NB4 (cell line): ENCODE data around the gene WDR5B.

Experiments
- DNase-seq: peaks from one replicate; pipeline ENCODE4 v3.0.0; 2010; ENCODE audit warnings: low read depth
- H3K4me3 ChIP-seq: one replicate; pipeline ENCODE4 v1.5.1; 2011; ENCODE audit warnings: mild to moderate bottlenecking, low read depth, low read length, moderate library complexity
- MYC ChIP-seq: IDR thresholded peaks from 2 replicates; pipeline ENCODE4 v1.6.1; 2011; ENCODE audit warnings: low read depth, low read length
- POLR2A ChIP-seq: IDR thresholded peaks from 2 replicates; pipeline ENCODE4 v1.6.1; 2011; ENCODE audit warnings: mild to moderate bottlenecking; ENCODE audit not compliant: insufficient read length; ENCODE audit errors: extremely low read depth
- TF ChIP-seq, protein P1 (sequence below): IDR thresholded peaks from one replicate; pipeline ENCODE4 v1.5.1; 2012; ENCODE audit warnings: low read depth, low read length
- TF ChIP-seq, protein P2 (sequence below): IDR thresholded peaks from 2 replicates; pipeline ENCODE4 v1.6.1; 2011; ENCODE audit warnings: low read depth, low read length

Gene WDR5B

DNA sequence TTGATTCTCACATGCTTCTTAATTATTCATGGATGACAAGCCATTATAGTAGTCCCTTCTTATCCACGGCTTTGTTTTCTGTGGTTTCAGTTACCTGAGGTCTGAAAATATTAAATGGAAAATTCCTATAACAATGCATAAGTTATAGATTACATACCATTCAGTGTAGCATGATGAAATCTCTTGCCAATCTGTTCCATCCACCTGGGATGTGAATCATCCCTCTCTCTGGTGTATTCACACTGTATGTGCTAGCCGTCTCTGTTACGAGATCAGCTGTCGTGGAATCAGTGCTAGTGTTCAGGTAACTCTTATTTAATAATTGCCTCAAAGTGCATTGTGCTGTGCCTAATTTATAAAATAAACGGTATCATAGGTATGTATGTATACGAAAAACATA is 5.2 kb downstream of the WDR5B start:
- no peak overlapping the region for H3K4me3 ChIP-seq
- TF ChIP-seq, protein P1, sequence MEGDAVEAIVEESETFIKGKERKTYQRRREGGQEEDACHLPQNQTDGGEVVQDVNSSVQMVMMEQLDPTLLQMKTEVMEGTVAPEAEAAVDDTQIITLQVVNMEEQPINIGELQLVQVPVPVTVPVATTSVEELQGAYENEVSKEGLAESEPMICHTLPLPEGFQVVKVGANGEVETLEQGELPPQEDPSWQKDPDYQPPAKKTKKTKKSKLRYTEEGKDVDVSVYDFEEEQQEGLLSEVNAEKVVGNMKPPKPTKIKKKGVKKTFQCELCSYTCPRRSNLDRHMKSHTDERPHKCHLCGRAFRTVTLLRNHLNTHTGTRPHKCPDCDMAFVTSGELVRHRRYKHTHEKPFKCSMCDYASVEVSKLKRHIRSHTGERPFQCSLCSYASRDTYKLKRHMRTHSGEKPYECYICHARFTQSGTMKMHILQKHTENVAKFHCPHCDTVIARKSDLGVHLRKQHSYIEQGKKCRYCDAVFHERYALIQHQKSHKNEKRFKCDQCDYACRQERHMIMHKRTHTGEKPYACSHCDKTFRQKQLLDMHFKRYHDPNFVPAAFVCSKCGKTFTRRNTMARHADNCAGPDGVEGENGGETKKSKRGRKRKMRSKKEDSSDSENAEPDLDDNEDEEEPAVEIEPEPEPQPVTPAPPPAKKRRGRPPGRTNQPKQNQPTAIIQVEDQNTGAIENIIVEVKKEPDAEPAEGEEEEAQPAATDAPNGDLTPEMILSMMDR, result no peak
- TF ChIP-seq POLR2A (no peak), MYC (no peak)
- TF ChIP-seq, protein P2, sequence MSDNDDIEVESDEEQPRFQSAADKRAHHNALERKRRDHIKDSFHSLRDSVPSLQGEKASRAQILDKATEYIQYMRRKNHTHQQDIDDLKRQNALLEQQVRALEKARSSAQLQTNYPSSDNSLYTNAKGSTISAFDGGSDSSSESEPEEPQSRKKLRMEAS, result no peak
- no peak for DNase-seq

DNA sequence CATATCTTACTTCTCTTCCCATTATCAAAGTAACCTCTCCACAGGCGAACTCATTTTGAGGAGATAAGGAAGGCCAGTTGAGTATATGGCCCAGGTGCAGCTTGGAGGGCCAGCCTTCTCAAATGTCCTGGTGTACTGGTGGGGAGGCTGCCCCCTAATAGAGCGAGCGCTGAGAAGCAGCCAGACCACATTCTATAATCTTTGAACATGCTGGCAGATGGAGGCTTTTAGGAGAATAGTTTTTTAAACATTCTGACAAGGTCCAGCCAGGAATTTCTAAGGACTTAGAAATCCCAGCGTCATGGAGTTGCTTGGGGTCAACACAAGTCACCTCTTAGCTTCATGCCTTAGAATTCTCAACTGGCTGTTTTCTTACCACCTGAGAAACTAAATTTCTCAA is 5.8 kb downstream of the WDR5B start:
- H3K4me3 ChIP-seq, result no peak overlapping the region
- TF ChIP-seq, protein P2, result no peak
- TF ChIP-seq MYC (no peak), POLR2A (no peak)
- TF ChIP-seq, protein P1, result no peak

DNA sequence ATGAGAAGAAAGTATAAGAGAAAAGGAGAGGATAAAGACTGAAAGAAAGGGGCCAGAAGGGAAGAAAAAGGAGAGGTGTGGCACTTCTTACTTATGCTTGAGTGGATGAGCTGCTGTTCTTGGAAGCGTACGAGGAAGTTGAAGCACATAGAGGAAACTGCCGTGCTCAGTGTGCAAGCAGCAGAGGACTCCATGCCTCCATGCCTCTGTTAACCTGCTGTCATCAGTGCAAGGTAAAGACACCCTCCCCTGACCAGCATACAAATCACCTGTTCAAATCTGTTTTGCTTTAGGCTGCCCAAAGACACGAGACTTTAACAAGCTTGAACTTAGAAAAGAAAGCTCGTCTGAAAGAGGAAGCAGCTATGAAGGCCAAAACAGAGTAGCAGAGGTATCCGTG is 6.4 kb downstream of the WDR5B start:
- no peak for TF ChIP-seq POLR2A
- TF ChIP-seq, protein P1, result no peak
- no peak for TF ChIP-seq MYC
- TF ChIP-seq, protein P2, result no peak
- no peak overlapping the region for H3K4me3 ChIP-seq
- DNase-seq, result no peak

More for the DNA sequence above, 5.8 kb downstream of the WDR5B start:
- no peak for DNase-seq

DNA sequence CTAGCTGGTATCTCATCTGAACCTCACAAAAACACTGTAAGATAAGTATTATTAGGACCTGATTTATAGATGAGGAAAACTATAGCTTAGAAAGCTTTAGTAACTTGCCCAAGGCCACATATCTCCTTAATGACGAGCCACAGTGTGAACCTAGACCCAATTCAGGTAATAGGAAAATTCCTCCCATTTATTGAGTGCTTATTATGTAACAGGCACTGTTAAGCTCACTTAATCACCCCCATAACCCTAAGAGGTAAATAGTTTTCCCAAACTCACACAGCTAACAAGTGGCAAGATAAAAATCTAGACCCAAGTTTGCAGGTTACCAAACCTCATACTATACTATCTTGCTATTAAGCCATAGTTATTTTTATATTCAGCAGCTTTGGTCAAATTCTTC is 7.9 kb downstream of the WDR5B start:
- no peak overlapping the region for H3K4me3 ChIP-seq
- TF ChIP-seq, protein P2, result no peak
- no peak for TF ChIP-seq POLR2A
- no peak for TF ChIP-seq MYC
- TF ChIP-seq, protein P1, result no peak
- no peak for DNase-seq

DNA sequence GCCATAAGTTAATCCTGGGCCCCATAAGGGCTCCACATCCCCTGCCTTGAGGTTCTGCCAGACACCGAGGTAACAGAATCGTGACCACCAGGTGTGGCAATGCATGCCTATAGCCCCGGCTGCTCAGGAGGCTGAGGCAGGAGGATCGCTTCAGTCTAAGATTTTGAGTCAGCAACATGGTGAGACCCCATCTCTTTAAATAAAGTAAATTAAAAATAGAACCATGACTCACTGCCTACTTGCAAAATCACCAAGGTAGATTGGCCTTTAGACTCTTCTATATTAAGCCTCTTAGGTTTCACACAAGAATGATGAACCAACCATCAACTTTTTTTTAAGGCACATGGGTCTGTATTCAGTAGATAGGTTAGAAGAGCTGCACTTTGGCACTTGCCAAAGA is 9.7 kb downstream of the WDR5B start:
- DNase-seq, result no peak
- no peak overlapping the region for H3K4me3 ChIP-seq
- TF ChIP-seq MYC, result no peak
- TF ChIP-seq, protein P2, result no peak
- TF ChIP-seq POLR2A, result no peak
- TF ChIP-seq, protein P1, result no peak

DNA sequence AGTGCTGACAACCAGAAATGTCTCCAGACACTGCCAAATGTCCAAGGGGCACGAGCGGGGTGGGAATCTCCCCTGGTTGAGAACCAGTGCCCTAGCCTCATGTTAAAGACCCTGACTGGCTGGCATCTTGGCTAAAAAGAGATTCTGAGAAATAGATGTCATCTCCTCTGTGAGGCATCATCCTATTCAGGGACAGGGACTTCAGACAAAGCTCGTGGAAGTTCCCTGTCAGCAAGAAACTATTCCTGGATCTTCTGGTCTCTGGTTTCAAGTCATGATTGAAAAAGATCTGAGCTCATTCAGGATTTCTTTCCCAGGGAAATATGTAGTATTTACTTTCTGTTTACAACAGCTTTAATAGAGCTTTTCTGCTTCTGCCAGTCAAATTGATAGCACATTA is 10.8 kb downstream of the WDR5B start:
- TF ChIP-seq, protein P2, result no peak
- TF ChIP-seq, protein P1, result no peak
- TF ChIP-seq MYC (no peak), POLR2A (no peak)
- H3K4me3 ChIP-seq, result no peak overlapping the region
- no peak for DNase-seq
